Adrenal gland (tissue), 5 donors: ENCODE data around the gene EGLN1.

Experiments used
- CTCF ChIP-seq, 6 experiments: fragments of 450-650 bp in 4 of 6; fragments of 200-600 bp in 2 of 6; sonication (generic) in 1 of 6; IDR thresholded peaks; 1 replicate in 5 of 6; 2 replicates in 1 of 6; pipeline versions ENCODE4 v1.5.1 to v1.8.0; 2016 to 2021; ENCODE audit warnings: antibody characterized with exemption in 6 of 6, mild to moderate bottlenecking in 2 of 6, moderate library complexity in 1 of 6
- POLR2A ChIP-seq, 2 donors: fragments of 450-650 bp; IDR thresholded peaks; one replicate each; pipeline ENCODE4 v1.6.1; 2017; ENCODE audit warnings: antibody characterized with exemption in 2 of 2, mild to moderate bottlenecking in 2 of 2, moderate library complexity in 1 of 2
- donor health status: DM: no; HTN: no; CAD: no.

DNA sequence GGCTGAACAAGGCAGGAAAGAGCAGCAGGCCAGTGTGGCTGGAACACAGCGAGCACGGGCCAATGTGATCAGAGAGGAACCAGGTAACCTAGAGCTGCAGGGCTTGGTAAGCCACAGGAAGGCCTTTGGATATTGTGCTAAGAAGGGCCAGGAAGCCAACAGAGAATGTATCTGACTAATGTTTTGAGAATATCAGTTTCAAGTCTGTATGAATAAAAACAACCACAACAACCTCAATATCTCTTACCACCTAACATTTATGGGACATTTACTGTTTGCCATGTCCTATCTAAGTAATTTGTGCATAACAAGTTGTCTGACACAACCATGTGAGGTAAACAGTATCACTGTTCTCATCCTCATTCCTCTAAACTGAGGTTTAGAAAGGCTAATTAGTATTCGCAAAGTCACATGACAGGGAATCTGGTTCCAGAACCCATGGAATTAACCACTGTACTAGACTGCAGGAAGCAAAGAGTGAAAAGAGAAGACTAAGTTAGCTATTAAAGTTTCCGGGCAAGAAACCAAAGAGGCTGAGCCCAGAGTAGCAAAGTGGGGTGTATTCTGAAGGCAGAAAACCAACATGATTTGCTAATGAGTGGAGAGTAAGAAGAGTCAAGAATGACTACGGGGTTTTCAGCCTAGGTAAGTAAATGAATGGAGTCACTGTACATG, 45.1 kb downstream of the EGLN1 start:
- TF ChIP-seq POLR2A (IDR thresholded peaks at IDR 0.05) (no peak), CTCF (IDR thresholded peaks at IDR 0.05) (no peak)
